B cell (primary cell): ENCODE data around the gene HDGF. TPM values are rescaled to one million over a fixed set of nuclear protein-coding genes. Genes with fewer than 3 reads are reported as not detected.

Source experiments
- ATAC-seq: fragments of 200-7000 bp; cut with Tn5 transposase; one replicate; pipeline ENCODE4 v1.10.0; 2021; ENCODE audit warnings: low read depth, mild to moderate bottlenecking, moderate number of reproducible peaks, moderate library complexity
- CTCF ChIA-PET: fragments of 350-600 bp; sonication (Branson Sonifier 250); formaldehyde crosslinking; loops from one replicate; lab custom pipeline; 2021; ENCODE audit warnings: antibody characterized with exemption, inconsistent platforms; lab: Charles Lee
- POLR2A ChIA-PET: fragments of 350-600 bp; sonication (Branson Sonifier 250); formaldehyde crosslinking; loops from one replicate; lab custom pipeline; 2021; ENCODE audit warnings: antibody characterized with exemption; lab: Charles Lee
- DNase-seq: peaks from one replicate; pipeline ENCODE4 v3.0.0; 2013
- H2AFZ ChIP-seq: 2 replicates; pipeline ENCODE4 v1.6.1; 2012; ENCODE audit warnings: mild to moderate bottlenecking, low read depth, low read length; ENCODE audit not compliant: insufficient read depth, poor library complexity, severe bottlenecking
- H3K27ac ChIP-seq, 2 donors: 1 replicate in 1 of 2; 2 replicates in 1 of 2; pipeline ENCODE4 v1.5.1; 2012 to 2013; ENCODE audit warnings: low read length in 2 of 2, mild to moderate bottlenecking in 2 of 2, moderate library complexity in 1 of 2
- H3K27me3 ChIP-seq, 4 experiments: fragments of 200-600 bp in 1 of 4; sonication (generic) in 1 of 4; replicated peaks in 1 of 4; 1 replicate in 2 of 4; 2 replicates in 2 of 4; pipeline versions ENCODE4 v1.6.1 to v1.7.0; 2013 to 2016; ENCODE audit warnings: low read length in 3 of 4, mild to moderate bottlenecking in 2 of 4, mixed read lengths in 1 of 4, moderate library complexity in 1 of 4; ENCODE audit not compliant: insufficient read depth in 4 of 4, control insufficient read depth in 3 of 4; ENCODE audit errors: control extremely low read depth in 1 of 4
- H3K36me3 ChIP-seq, 2 experiments: replicated peaks in 1 of 2; 1 replicate in 1 of 2; 2 replicates in 1 of 2; pipeline versions ENCODE4 v1.6.1 to v1.7.1; 2013; ENCODE audit warnings: low read length in 1 of 2; ENCODE audit not compliant: insufficient read depth in 2 of 2, control insufficient read depth in 1 of 2; ENCODE audit errors: control extremely low read depth in 1 of 2, extremely low read depth in 1 of 2
- H3K4me1 ChIP-seq, 2 donors: fragments of 200-600 bp in 1 of 2; sonication (generic) in 1 of 2; 1 replicate in 1 of 2; 2 replicates in 1 of 2; pipeline versions ENCODE4 v1.5.1 to v1.6.1; 2013 to 2017; ENCODE audit warnings: low read length in 2 of 2; ENCODE audit not compliant: control insufficient read depth in 2 of 2, insufficient read depth in 2 of 2
- H3K4me2 ChIP-seq: replicated peaks from 2 replicates; pipeline ENCODE3; 2012; ENCODE audit warnings: mild to moderate bottlenecking, low read depth, low read length; ENCODE audit not compliant: poor library complexity, severe bottlenecking
- H3K4me3 ChIP-seq, 5 experiments: fragments of 200-600 bp in 1 of 5; sonication (generic) in 1 of 5; 1 replicate in 3 of 5; 2 replicates in 2 of 5; pipeline versions ENCODE4 v1.5.1 to v1.7.0; 2011 to 2016; ENCODE audit warnings: low read length in 4 of 5, mild to moderate bottlenecking in 4 of 5, low read depth in 2 of 5, control low read depth in 1 of 5, moderate library complexity in 1 of 5; ENCODE audit not compliant: insufficient read depth in 1 of 5; ENCODE audit errors: control extremely low read depth in 1 of 5, extremely low read depth in 1 of 5
- H3K79me2 ChIP-seq: fragments of 200-600 bp; sonication (generic); one replicate; pipeline ENCODE4 v1.6.0; 2016; ENCODE audit warnings: low read length; ENCODE audit not compliant: control insufficient read depth, insufficient read depth
- H3K9ac ChIP-seq: fragments of 200-600 bp; sonication (generic); 2 replicates; pipeline ENCODE4 v1.6.1; 2017; ENCODE audit warnings: mild to moderate bottlenecking, low read length, moderate library complexity
- H3K9me3 ChIP-seq, 3 donors: one replicate each; pipeline versions ENCODE4 v1.6.1 to v1.7.1; 2013; ENCODE audit warnings: low read length in 2 of 3; ENCODE audit not compliant: control insufficient read depth in 2 of 3, insufficient read depth in 1 of 3; ENCODE audit errors: control extremely low read depth in 1 of 3
- H4K20me1 ChIP-seq: 2 replicates; pipeline ENCODE4 v1.6.0; 2012; ENCODE audit warnings: mild to moderate bottlenecking, low read length; ENCODE audit not compliant: insufficient read depth, control insufficient read depth, poor library complexity, severe bottlenecking
- H3K27ac Mint-ChIP-seq: one replicate; pipeline ENCODE4 v1.8.0; 2021; ENCODE audit warnings: mixed read lengths
- H3K27me3 Mint-ChIP-seq: one replicate; pipeline ENCODE4 v1.8.0; 2021; ENCODE audit warnings: mixed read lengths
- H3K4me1 Mint-ChIP-seq: one replicate; pipeline ENCODE4 v1.8.0; 2021; ENCODE audit warnings: mixed read lengths
- H3K4me3 Mint-ChIP-seq: one replicate; pipeline ENCODE4 v1.8.0; 2021; ENCODE audit warnings: mixed read lengths
- H3K9me3 Mint-ChIP-seq: one replicate; pipeline ENCODE4 v1.8.0; 2022; ENCODE audit warnings: mixed read lengths; ENCODE audit not compliant: insufficient read depth
- EZH2 ChIP-seq: IDR thresholded peaks from 2 replicates; pipeline ENCODE4 v1.6.1; 2012; ENCODE audit warnings: borderline replicate concordance, low read depth, mild to moderate bottlenecking, moderate library complexity, low read length; ENCODE audit not compliant: insufficient read depth, poor library complexity, severe bottlenecking
- WGBS: methylation state at CpG from one replicate; pipeline ENCODE4 v1.1.5; 2013; ENCODE audit warnings: missing lambda C conversion rate; ENCODE audit not compliant: insufficient coverage; 5-methylcytosine and 5-hydroxymethylcytosine counted together
- intact Hi-C: fragments of 100-400 bp; cut with micrococcal nuclease; formaldehyde crosslinking; loops from one replicate; pipeline ENCODE4 v1.10.0; 2022
- polyA plus RNA-seq: library from polyadenylated mRNA; depleted of rRNA; stranded (reverse); fragments of >200 nt; gene quantifications from 2 replicates; pipeline ENCODE4 v1.2.3, GENCODE V29; 2012
- total RNA-seq, 2 donors: library from RNA; stranded (reverse); fragments of 120-200 nt in 1 of 2; gene quantifications; 1 replicate in 1 of 2; 2 replicates in 1 of 2; pipeline versions ENCODE4 v1.2.3 to v1.2.4, GENCODE V29; 2013 to 2022
- TF ChIP-seq, protein P1 (sequence below): fragments of 200-600 bp; IDR thresholded peaks from one replicate; pipeline ENCODE4 v1.8.0; 2022; ENCODE audit warnings: antibody characterized with exemption, mild to moderate bottlenecking

HDGF gene
- total and polyA plus RNA-seq, 2 donors (not counting 1 experiment from before 2014, with no cell fraction given), result 40.3 to 89.9 TPM

DNA sequence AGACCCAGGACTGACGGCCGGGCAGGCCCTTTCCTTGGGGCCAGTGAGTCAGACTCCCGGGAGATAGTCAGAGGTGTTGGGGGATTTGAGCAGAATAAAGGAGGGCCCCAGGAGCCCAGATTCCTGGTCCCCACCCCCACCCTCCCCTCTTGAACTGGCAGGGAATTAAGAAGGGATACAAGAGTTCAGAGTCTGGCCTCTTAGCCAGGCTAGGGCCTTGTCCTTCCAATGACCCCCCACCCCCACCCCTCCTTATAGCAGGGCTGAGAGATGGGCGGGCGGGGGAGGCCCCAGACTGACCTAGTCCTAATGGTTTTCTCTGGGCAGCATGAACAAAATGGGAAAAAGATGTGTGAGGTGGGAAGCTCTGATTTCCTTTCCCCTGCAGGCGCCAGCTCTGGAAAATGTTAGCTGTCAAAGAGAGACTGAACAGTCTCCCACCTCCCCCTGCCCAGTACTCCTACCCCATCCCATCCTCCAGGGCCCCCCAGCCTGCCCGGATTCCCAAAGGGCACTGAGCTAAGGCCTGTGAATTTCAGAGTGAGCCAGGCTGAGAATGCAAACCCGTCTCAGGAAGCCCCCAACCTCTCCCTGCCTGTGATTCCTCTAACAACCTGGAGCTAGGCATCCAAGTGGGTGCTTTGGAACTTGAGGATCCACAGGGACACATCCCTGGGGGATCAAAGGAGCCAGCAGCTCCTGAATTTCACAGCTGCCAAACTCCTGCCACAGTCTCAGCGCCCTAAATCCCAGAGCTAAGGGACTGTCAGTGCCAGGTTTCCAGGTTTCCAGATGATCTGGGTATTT, 40.3 kb downstream of the HDGF start:
- Histone ChIP-seq H3K9ac (no peak overlapping the region), H2AFZ (no peak overlapping the region), H3K4me1 (peaks cover 3 to 7% of the 10 kb centered on the region in 2 donors), H3K27ac (no peak overlapping the region), H3K79me2 (no peaks in the 10 kb centered on the region), H3K27me3 (peaks cover 0 to 5% (median 2%) of the 10 kb centered on the region in 4 experiments), H4K20me1 (no peaks in the 10 kb centered on the region), H3K4me3 (no peak overlapping the region), H3K36me3 (peaks cover 0 to 5% of the 10 kb centered on the region in 2 experiments), H3K9me3 (no peaks in the 10 kb centered on the region), H3K4me2 (no peak overlapping the region)
- TF ChIP-seq, protein P1, sequence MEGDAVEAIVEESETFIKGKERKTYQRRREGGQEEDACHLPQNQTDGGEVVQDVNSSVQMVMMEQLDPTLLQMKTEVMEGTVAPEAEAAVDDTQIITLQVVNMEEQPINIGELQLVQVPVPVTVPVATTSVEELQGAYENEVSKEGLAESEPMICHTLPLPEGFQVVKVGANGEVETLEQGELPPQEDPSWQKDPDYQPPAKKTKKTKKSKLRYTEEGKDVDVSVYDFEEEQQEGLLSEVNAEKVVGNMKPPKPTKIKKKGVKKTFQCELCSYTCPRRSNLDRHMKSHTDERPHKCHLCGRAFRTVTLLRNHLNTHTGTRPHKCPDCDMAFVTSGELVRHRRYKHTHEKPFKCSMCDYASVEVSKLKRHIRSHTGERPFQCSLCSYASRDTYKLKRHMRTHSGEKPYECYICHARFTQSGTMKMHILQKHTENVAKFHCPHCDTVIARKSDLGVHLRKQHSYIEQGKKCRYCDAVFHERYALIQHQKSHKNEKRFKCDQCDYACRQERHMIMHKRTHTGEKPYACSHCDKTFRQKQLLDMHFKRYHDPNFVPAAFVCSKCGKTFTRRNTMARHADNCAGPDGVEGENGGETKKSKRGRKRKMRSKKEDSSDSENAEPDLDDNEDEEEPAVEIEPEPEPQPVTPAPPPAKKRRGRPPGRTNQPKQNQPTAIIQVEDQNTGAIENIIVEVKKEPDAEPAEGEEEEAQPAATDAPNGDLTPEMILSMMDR, result no peak
- no peak for TF ChIP-seq EZH2
- ChIA-PET POLR2A (no interaction called here), CTCF (interaction anchor here (0.8 to 3.6 kb wide), 4 partner anchors 12 to 21 kb away, joined by 3 to 15 read pairs (median 5); partner anchors contain the start of gene METTL25B)
- no peak for DNase-seq
- Mint-ChIP-seq H3K9me3 (no peaks in the 10 kb centered on the region), H3K4me3 (no peak overlapping the region), H3K4me1 (peaks cover 8% of the 10 kb centered on the region), H3K27me3 (no peaks in the 10 kb centered on the region), H3K27ac (no peak overlapping the region)
- WGBS, result 89% methylated on average over 1 of the region's 9 CpGs
- intact Hi-C loops, result no loop called here
- no peak for ATAC-seq
